ENCODE measurements around the gene SH3BP2. TPM values are rescaled to one million over a fixed set of nuclear protein-coding genes. Genes with fewer than 3 reads are reported as not detected.

The SH3BP2 gene
- total RNA-seq, 1 experiment from 2014 or later: 17.4 TPM

DNA sequence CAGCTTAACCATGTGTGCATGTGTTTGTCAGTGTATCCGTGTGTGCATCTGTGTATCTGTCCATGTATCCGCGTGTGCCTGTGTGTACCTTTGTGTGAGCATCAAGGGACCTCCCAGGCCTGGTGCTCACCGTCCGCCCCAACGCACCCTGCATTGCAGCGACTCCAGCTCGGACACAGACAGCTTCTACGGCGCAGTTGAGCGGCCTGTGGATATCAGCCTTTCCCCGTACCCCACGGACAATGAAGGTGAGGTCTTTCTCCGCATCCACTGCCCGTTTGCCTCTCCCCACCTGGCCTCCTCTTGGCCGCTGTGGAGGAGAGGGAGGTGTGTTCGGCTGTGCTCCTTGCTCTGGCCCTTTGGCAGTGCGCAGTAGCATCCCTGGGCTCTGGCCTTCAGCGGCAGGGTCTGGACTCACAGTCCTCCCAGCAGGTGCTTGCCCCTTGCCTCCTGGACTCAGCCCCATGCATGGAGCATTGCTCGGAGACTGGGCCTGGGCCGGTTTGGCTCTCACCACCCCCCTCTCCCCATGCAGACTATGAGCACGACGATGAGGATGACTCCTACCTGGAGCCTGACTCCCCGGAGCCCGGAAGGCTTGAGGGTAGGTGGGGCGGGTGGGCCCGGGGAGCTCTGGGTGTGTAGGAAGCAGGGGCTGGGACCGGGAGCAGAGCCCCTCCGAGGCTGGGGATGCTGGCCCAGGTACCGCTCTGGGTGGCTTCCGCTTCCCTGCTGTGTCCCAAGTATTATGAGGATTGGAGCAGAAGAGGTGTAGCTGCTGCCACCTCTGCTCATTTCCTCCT, 34.4 kb downstream of the SH3BP2 start:
- ATAC-seq (no peak), DNase-seq (no peak)
- H3K4me2 ChIP-seq (ENCODE audit: low read length): no peak overlapping the region
- no peaks in the 10 kb centered on the region for H3K79me2 ChIP-seq (ENCODE audit: low read length)
- no peaks in the 10 kb centered on the region for H3K27me3 ChIP-seq (ENCODE audit: low read length)
- no peaks in the 10 kb centered on the region for H4K20me1 ChIP-seq (ENCODE audit: low read length)
- H3K36me3 ChIP-seq (ENCODE audit: low read depth, low read length): no peaks in the 10 kb centered on the region
- ChIA-PET POLR2A (ENCODE audit: unreplicated experiment) (no interaction called here), CTCF (no interaction called here)
- TF ChIP-seq EZH2 (IDR thresholded peaks at IDR 0.05; ENCODE audit: low read length, unreplicated experiment) (no peak), EZH2phosphoT487 (IDR thresholded peaks at IDR 0.05; ENCODE audit: borderline replicate concordance, low read length) (no peak)
- TF ChIP-seq, protein P1, sequence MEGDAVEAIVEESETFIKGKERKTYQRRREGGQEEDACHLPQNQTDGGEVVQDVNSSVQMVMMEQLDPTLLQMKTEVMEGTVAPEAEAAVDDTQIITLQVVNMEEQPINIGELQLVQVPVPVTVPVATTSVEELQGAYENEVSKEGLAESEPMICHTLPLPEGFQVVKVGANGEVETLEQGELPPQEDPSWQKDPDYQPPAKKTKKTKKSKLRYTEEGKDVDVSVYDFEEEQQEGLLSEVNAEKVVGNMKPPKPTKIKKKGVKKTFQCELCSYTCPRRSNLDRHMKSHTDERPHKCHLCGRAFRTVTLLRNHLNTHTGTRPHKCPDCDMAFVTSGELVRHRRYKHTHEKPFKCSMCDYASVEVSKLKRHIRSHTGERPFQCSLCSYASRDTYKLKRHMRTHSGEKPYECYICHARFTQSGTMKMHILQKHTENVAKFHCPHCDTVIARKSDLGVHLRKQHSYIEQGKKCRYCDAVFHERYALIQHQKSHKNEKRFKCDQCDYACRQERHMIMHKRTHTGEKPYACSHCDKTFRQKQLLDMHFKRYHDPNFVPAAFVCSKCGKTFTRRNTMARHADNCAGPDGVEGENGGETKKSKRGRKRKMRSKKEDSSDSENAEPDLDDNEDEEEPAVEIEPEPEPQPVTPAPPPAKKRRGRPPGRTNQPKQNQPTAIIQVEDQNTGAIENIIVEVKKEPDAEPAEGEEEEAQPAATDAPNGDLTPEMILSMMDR (conservative IDR thresholded peaks at IDR 0.05; ENCODE audit: low read depth, low read length): no peak
- no TSS peak for BruUV-seq (replicated peaks)
- H3K9ac ChIP-seq (ENCODE audit: low read length): no peak overlapping the region
- no peak overlapping the region for H2AFZ ChIP-seq (ENCODE audit: low read length)
- no peaks in the 10 kb centered on the region for H3K9me2 ChIP-seq (replicated peaks; ENCODE audit: low read length)
- no peak overlapping the region for H3K27ac ChIP-seq (ENCODE audit: low read length)
- no peaks in the 10 kb centered on the region for H3K9me3 ChIP-seq (ENCODE audit: low read length)
- intact Hi-C loops (cut with micrococcal nuclease): no loop called here
- H3F3A ChIP-seq (ENCODE audit: low read length, unreplicated experiment): no peaks in the 10 kb centered on the region
- H3K4me3 ChIP-seq (ENCODE audit: low read length): no peak overlapping the region
- no peaks in the 10 kb centered on the region for H3K4me1 ChIP-seq (ENCODE audit: insufficient read depth, low read length)

DNA sequence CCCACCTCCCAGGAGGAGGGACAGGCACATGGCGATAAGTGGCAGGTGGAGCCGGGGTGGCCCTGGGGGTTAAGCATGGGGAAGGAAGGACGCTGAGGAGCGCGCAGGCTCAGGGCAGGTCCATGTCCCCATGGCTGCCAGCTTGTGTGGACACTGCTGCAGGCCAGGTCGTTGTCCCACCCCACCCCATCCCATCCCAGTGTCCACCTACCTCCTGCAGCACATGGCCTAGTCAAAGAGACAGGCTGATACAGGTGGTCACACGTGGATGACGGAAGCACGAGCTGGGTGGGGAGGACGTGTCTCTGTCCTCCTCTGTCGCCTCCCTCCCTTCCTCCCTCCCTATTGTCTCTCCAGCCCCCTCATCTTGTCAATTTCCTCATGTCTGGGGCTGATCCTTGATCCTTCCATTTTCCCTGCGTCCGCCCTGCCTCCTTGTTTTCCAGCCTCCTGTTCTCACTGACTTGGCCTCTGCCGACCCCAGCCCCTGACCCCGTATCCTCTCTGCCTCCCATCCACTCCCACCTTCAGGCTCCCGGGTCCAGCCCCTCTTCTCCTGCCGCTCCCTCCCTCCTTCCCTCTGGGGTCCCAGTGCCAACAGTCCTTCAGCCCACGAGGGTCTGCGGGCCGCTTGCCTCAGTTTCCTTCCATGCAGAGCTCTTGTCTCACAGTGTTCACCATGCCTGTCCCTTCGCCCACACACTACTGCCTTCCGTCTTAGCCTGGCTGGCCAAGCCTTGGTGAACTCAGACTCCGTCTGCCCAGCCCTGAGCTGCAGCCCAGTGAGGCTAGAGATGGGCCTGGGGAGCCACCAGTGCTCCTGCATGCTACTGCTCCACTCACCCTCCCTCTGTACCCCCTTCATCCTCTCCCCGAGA, 35.2 kb downstream of the SH3BP2 start:
- Histone ChIP-seq H3K9me3 (ENCODE audit: low read length) (no peaks in the 10 kb centered on the region), H3K9me2 (replicated peaks; ENCODE audit: low read length) (no peaks in the 10 kb centered on the region), H4K20me1 (ENCODE audit: low read length) (no peaks in the 10 kb centered on the region), H3K79me2 (ENCODE audit: low read length) (no peaks in the 10 kb centered on the region), H3K36me3 (ENCODE audit: low read depth, low read length) (no peaks in the 10 kb centered on the region), H3K4me3 (ENCODE audit: low read length) (no peak overlapping the region), H3K27ac (ENCODE audit: low read length) (no peak overlapping the region), H3K4me1 (ENCODE audit: insufficient read depth, low read length) (no peaks in the 10 kb centered on the region), H2AFZ (ENCODE audit: low read length) (no peak overlapping the region), H3K9ac (ENCODE audit: low read length) (no peak overlapping the region), H3F3A (ENCODE audit: low read length, unreplicated experiment) (no peaks in the 10 kb centered on the region), H3K4me2 (ENCODE audit: low read length) (no peak overlapping the region), H3K27me3 (ENCODE audit: low read length) (no peaks in the 10 kb centered on the region)
- ATAC-seq (no peak), DNase-seq (no peak)
- ChIA-PET POLR2A (ENCODE audit: unreplicated experiment) (no interaction called here), CTCF (no interaction called here)
- BruUV-seq (replicated peaks): no TSS peak
- TF ChIP-seq, protein P1 (conservative IDR thresholded peaks at IDR 0.05; ENCODE audit: low read depth, low read length): no peak
- no peak for TF ChIP-seq EZH2 (IDR thresholded peaks at IDR 0.05; ENCODE audit: low read length, unreplicated experiment)
- no peak for TF ChIP-seq EZH2phosphoT487 (IDR thresholded peaks at IDR 0.05; ENCODE audit: borderline replicate concordance, low read length)
- intact Hi-C loops (cut with micrococcal nuclease): no loop called here

Data from PC-3 (cell line).